Activated T-cell treated with anti-CD3 and anti-CD28 coated beads, Interleukin-2, amount 50 U/mL, for 72 hours (primary cell): ENCODE measurements around the gene NUDT8. TPM values are rescaled to one million over a fixed set of nuclear protein-coding genes. Genes with fewer than 3 reads are reported as not detected.
A peak's percentile ranks its signal among the peaks of the same experiment; 100 is the strongest.

Experiments used
- ATAC-seq, 2 donors: fragments of 150-1000 bp; cut with Tn5 transposase; replicated peaks in 1 of 2; 2 replicates each; pipeline ENCODE4 v1.10.0; 2021; ENCODE audit warnings: moderate library complexity in 2 of 2, mild to moderate bottlenecking in 1 of 2
- DNase-seq, 2 donors: peaks; one replicate each; pipeline ENCODE4 v3.0.0; 2021 to 2022; ENCODE audit warnings: mixed read lengths in 1 of 2
- H3K27ac Mint-ChIP-seq: one replicate; pipeline ENCODE4 v1.8.0; 2022; ENCODE audit warnings: mild to moderate bottlenecking, moderate library complexity, mixed read lengths
- H3K27me3 Mint-ChIP-seq: one replicate; pipeline ENCODE4 v1.8.0; 2022; ENCODE audit warnings: low read depth, mixed read lengths
- H3K36me3 Mint-ChIP-seq, 2 donors: one replicate each; pipeline ENCODE4 v1.8.0; 2022; ENCODE audit warnings: mixed read lengths in 2 of 2, mild to moderate bottlenecking in 1 of 2; ENCODE audit not compliant: insufficient read depth in 2 of 2
- H3K4me1 Mint-ChIP-seq: one replicate; pipeline ENCODE4 v1.8.0; 2022; ENCODE audit warnings: low read depth, mixed read lengths
- H3K4me3 Mint-ChIP-seq, 2 donors: one replicate each; pipeline ENCODE4 v1.8.0; 2022; ENCODE audit warnings: mild to moderate bottlenecking in 2 of 2, mixed read lengths in 2 of 2, moderate library complexity in 2 of 2
- H3K9me3 Mint-ChIP-seq, 2 donors: one replicate each; pipeline ENCODE4 v1.8.0; 2022; ENCODE audit warnings: mixed read lengths in 2 of 2
- total RNA-seq, 2 donors: library from RNA; stranded (reverse); gene quantifications; one replicate each; pipeline ENCODE4 v1.2.3, GENCODE V29; 2022

Gene NUDT8
- total RNA-seq, 2 donors from 2014 or later, result 19.6 to 24.6 TPM

DNA sequence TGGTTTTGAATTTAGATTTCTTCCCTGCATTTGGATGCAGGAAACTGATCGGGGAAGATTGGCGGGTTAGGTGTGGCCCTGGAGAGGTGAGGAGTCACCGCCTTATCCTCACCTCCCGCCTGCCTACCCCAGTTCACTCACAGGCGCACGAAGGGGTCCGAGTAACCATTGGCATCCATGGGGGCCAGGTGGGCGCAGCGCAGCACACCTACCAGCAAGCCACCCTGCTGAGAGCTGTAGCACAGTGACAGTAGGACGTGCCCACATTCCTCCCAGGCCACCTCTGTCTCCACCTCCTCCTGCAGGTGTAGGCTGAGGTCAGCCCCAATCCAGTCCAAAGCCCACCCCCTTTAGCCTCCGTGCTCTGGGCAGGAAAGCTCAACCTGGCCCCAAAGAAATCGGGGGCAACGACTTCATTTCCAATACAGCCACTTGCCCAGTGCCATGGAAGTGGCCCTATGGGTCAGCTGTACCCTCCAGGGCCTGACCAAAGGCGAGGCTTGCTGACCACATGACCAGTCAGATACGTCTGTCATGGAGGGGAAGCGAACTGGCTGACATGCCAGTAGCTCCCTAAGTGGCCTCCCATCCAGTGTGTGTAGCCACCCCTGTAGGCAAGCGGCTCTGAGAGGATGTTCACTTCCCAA lies 16.3 kb downstream of the NUDT8 start:
- peak overlapping the region; percentile 97 for H3K27ac Mint-ChIP-seq
- H3K36me3 Mint-ChIP-seq, result peaks cover under 1 to 13% of the 10 kb centered on the region in 2 donors
- H3K9me3 Mint-ChIP-seq, result no peaks in the 10 kb centered on the region
- no peak for ATAC-seq
- peaks cover 50% of the 10 kb centered on the region for H3K4me1 Mint-ChIP-seq
- DNase-seq, result no peak
- H3K4me3 Mint-ChIP-seq, result peak overlapping the region; percentile 81 to 86
- H3K27me3 Mint-ChIP-seq, result no peaks in the 10 kb centered on the region

DNA sequence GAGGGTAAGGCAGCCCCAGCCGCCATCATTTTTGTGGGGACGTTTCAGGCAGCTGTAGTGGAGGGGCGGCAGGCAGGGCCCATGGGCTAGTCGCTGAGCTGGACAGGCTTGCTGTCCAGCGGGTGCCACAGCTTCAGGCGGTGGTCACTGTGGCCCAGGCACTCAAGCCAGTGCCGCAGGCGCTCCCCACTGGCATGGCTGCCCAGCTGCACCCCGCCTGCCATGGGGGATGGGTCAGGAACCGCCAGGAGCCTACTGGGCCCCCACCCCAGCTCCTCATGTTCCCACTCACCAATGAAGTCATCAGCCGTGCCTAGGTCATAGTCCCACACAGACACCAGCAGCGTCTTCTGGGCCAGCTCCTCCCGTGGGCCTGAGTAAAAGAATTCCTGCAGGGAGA lies 17.0 kb downstream of the NUDT8 start:
- ATAC-seq (no peak), DNase-seq (no peak)
- Mint-ChIP-seq H3K4me3 (no peak overlapping the region), H3K9me3 (no peaks in the 10 kb centered on the region), H3K27ac (no peak overlapping the region), H3K36me3 (peaks cover 2 to 14% of the 10 kb centered on the region in 2 donors), H3K27me3 (no peaks in the 10 kb centered on the region), H3K4me1 (peaks cover 57% of the 10 kb centered on the region)

DNA sequence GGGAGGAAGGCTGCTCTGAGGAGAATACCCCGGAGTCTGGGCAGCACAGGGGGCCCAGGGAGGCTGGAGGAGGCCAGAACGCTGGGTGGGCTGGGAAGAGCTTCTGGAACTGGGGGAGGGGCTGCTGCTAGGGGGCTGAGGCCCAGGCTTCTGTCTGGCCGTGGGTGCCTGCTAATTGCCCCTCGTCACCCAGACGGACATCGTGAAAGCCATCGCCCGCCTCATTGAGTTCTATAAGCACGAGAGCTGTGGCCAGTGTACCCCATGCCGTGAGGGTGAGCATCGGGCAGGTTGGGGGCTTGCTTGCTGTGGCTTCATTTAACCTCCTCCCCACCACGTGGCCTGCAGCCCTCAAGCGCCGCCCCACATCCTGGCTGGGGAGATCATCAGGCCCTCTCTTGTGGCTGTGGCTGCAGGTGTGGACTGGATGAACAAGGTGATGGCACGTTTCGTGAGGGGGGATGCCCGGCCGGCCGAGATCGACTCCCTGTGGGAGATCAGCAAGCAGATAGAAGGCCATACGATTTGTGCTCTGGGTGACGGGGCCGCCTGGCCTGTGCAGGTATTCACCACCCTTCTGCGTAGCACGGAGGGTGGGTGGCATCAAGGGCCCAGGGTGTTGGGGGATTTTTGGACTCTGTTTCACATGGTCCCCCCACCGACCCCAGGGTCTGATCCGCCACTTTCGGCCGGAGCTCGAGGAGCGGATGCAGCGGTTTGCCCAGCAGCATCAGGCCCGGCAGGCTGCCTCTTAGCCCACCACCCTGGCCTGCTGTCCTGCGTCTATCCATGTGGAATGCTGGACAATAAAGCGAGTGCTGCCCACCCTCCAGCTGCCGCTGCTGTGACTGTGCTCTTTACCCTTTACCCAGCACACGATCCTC lies 17.8 kb downstream of the NUDT8 start:
- no peaks in the 10 kb centered on the region for H3K27me3 Mint-ChIP-seq
- peaks cover 61% of the 10 kb centered on the region for H3K4me1 Mint-ChIP-seq
- H3K4me3 Mint-ChIP-seq, result no peak overlapping the region
- no peak overlapping the region for H3K27ac Mint-ChIP-seq
- DNase-seq, result no peak
- peaks cover 3 to 14% of the 10 kb centered on the region in 2 donors for H3K36me3 Mint-ChIP-seq
- ATAC-seq, result no peak
- no peaks in the 10 kb centered on the region for H3K9me3 Mint-ChIP-seq

DNA sequence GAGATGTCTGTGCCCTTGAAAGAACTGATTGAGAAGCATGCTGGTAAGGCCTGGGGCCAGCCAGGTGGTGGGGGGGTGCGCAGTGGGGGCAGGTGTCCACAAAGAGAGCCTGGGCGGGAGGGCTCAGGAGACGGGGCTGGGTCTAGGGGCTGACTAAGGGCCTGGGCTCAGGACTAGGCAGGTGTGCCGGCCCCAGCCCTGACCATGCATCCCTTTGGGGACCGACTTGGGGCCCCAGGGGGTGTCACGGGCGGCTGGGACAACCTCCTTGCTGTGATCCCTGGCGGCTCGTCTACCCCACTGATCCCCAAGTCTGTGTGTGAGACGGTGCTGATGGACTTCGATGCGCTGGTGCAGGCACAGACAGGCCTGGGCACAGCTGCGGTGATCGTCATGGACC lies 18.6 kb downstream of the NUDT8 start:
- DNase-seq (no peak), ATAC-seq (no peak)
- Mint-ChIP-seq H3K27ac (no peak overlapping the region), H3K36me3 (peaks cover 3 to 14% of the 10 kb centered on the region in 2 donors), H3K27me3 (no peaks in the 10 kb centered on the region), H3K9me3 (no peaks in the 10 kb centered on the region), H3K4me3 (no peak overlapping the region), H3K4me1 (peaks cover 59% of the 10 kb centered on the region)

DNA sequence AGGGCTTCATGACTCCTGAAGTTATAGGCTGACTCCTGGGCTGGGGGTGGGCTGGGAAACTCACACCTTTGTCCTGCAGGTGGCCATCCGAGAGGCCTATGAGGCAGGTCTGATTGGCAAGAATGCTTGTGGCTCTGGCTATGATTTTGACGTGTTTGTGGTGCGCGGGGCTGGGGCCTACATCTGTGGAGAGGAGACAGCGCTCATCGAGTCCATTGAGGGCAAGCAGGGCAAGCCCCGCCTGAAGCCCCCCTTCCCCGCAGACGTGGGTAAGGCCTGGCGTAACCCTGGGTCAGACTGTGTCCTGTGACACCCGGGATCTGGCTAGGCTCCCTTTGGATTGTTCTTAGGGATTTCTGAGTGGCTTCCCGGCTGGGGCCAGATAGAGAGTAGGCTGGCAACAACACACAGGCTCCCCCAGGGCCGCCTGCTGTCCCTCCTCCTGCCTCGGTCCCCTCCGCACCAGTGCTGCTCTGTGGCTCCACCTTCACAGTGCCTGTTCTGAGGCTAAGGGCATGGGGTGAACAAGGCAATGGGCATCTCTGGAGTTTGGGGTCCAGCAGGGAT lies 19.4 kb downstream of the NUDT8 start:
- DNase-seq (no peak), ATAC-seq (no peak)
- Mint-ChIP-seq H3K27me3 (no peaks in the 10 kb centered on the region), H3K9me3 (no peaks in the 10 kb centered on the region), H3K27ac (no peak overlapping the region), H3K36me3 (peaks cover 3 to 14% of the 10 kb centered on the region in 2 donors), H3K4me1 (peaks cover 57% of the 10 kb centered on the region), H3K4me3 (no peak overlapping the region)

DNA sequence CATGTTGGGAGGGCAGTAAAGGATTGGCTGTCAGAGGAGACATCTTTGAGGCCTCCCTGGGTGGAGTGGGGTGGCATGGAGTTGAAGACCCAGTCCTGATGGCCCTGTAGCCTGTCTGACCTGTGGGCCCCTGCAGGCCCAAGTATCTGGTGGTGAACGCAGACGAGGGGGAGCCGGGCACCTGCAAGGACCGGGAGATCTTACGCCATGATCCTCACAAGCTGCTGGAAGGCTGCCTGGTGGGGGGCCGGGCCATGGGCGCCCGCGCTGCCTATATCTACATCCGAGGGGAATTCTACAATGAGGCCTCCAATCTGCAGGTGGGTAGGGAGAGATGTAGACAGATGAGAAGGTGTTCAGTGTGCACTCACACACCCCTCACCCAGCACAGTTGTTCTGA lies 20.4 kb downstream of the NUDT8 start:
- no peaks in the 10 kb centered on the region for H3K27me3 Mint-ChIP-seq
- H3K9me3 Mint-ChIP-seq, result no peaks in the 10 kb centered on the region
- no peak overlapping the region for H3K27ac Mint-ChIP-seq
- H3K4me1 Mint-ChIP-seq, result peaks cover 46% of the 10 kb centered on the region
- peaks cover 3 to 14% of the 10 kb centered on the region in 2 donors for H3K36me3 Mint-ChIP-seq
- ATAC-seq, result no peak
- no peak overlapping the region for H3K4me3 Mint-ChIP-seq
- no peak for DNase-seq

DNA sequence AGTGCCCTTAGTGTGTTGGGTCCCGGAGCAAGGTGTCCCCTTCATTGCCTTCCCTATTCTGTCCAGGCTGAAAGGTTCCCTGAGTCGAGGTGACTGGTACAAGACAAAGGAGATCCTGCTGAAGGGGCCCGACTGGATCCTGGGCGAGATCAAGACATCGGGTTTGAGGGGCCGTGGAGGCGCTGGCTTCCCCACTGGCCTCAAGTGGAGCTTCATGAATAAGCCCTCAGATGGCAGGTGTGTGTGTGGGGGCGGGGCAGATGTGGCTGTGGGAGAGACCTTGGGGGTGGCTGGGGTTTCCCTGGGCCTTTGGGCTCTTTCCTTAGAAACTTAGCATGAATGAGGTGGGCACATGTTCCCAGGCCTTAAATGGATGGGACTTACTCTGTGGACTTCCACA lies 21.3 kb downstream of the NUDT8 start:
- Mint-ChIP-seq H3K9me3 (no peaks in the 10 kb centered on the region), H3K4me1 (peaks cover 38% of the 10 kb centered on the region), H3K27me3 (no peaks in the 10 kb centered on the region), H3K36me3 (peaks cover 3 to 13% of the 10 kb centered on the region in 2 donors), H3K4me3 (peak overlapping the region; percentile 36 to 93), H3K27ac (no peak overlapping the region)
- DNase-seq (no peak), ATAC-seq (no peak)

DNA sequence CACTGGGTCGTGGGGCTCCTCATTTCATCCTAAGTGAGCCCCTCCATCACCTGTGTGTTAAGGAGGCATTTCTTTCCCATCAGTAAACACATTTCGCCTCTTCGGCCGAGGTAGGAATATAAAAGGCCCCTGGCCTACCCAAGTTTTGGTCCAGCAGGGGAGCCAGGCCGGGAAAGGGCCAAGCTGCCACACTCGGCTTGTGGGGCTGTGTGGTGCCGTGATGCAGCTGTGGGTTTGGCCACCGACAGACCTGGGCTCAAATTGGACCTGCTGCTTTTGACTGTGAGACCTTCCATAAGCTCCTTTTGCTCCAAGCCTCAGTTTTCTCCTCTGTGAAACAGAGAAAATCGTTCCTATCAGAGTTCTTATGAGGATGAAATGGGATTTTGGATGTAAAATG lies 22.2 kb downstream of the NUDT8 start:
- peaks cover 3 to 13% of the 10 kb centered on the region in 2 donors for H3K36me3 Mint-ChIP-seq
- peaks cover 7% of the 10 kb centered on the region for H3K27me3 Mint-ChIP-seq
- H3K9me3 Mint-ChIP-seq, result no peaks in the 10 kb centered on the region
- ATAC-seq (no peak), DNase-seq (no peak)
- H3K27ac Mint-ChIP-seq, result peak overlapping the region; percentile 77
- peak overlapping the region; percentile 88 to 93 for H3K4me3 Mint-ChIP-seq
- peaks cover 31% of the 10 kb centered on the region for H3K4me1 Mint-ChIP-seq

DNA sequence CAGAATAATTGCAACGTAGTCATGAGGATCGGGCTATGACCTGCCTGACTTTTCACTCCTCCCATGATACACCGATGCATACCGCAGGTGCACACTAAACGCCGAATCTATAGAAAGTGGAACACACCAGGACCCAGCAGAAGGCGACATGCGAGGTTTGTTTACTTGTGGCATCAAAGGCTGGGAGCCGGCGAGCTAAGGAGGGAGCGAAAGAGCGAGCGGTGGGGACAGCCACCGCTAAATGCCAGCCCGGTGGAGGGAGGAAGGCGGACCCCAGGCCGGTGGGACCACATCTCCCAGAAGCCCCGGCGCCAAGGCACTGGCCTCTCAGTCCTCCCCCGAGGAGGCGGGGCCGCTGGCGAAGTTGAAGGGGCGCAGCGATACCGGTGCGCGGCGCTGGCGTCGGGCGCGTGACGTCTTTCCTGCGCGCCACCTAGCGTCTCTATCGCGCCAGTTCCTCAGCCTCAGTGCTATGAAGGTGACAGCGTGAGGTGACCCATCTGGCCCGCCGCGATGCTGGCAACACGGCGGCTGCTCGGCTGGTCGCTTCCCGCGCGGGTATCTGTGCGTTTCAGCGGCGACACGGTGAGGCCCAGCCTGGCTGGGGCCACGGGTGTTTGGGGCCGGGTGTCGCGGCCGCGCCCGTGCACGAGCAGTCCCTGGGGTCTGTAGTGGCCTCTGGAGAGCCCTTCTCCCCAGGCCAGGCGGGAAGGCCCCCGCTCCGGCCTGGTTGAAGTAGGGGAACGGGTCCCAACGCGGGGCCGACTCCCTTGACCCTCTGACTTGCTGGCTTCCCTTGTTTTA lies 23.0 kb downstream of the NUDT8 start, which contains the start of gene NDUFV1:
Gene NDUFV1, plus strand, starts transcription at position 445 of the 804 bp plus-strand sequence. Its CDS starts 69 bp downstream, at position 514.
- H3K27ac Mint-ChIP-seq, result peak within 1 kb of the TSS; percentile 77
- peaks cover 3 to 13% of the 10 kb centered on the region in 2 donors for H3K36me3 Mint-ChIP-seq
- H3K27me3 Mint-ChIP-seq, result peaks cover 11% of the 10 kb centered on the region
- DNase-seq, result peak; percentile 98
- peaks cover 29% of the 10 kb centered on the region for H3K4me1 Mint-ChIP-seq
- no peaks in the 10 kb centered on the region for H3K9me3 Mint-ChIP-seq
- peak within 1 kb of the TSS; percentile 88 to 93 for H3K4me3 Mint-ChIP-seq
- peak; percentile 99 to 100 for ATAC-seq

DNA sequence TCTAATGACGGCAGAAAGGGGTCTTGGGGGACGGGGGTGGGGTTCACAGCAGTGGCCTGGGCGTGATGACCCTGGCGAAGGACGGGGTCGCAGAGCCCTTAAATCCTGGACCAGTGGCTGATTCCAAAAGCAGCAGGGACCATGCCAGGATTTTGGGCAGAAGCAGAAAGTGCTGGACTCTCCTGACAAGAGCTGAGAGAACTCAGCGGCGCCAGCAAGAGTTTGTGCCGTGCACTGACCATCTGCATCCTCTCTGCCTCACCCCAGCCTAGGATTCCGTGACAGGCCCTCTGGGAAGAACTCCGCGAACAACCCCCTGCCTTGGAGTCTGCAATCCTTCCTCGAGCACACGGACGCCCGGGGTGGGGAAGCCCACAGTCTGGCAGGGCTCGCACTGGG lies 23.6 kb downstream of the NUDT8 start:
- no peak for DNase-seq
- Mint-ChIP-seq H3K4me3 (peak overlapping the region; percentile 88 to 93), H3K9me3 (no peaks in the 10 kb centered on the region), H3K4me1 (peaks cover 29% of the 10 kb centered on the region), H3K27ac (no peak overlapping the region), H3K36me3 (peaks cover 3 to 13% of the 10 kb centered on the region in 2 donors), H3K27me3 (peaks cover 16% of the 10 kb centered on the region)
- no peak for ATAC-seq

DNA sequence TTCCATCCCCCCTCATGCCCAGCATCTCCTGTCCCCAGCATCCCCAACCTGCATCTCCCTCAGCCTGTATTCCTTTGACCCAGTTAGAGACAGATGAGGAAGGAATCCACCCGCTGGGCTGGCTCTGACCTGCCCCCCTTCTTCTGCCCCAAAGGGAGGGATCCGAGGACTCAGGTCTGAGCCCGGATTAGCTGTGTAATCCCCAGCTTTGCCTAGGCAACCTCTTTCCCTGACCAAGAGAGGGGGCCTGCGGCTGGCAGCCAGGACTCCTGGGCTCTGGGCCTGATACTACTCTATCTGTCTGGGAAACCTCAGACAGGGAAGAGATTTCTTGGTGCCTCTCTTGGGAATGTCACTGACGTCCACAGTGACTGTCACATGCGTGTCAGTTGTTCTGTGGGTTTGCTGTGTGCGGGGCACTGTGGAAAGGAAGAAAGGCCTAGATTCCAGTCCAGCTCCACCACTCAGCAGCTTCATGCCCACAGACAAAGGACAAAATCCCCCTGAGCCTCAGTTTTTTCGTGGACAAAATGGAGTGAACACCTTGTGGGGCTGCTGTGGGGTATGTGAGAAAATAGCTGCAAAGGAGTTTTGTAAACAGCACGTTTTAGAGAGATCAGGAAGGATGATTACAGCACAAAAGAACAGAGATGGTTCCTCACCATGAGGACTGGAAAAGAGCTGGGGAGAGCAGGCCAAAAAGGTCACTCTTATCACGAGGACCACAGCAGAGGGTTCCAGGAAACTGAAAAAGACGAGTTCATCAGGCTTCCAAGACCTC lies 24.3 kb downstream of the NUDT8 start:
- no peaks in the 10 kb centered on the region for H3K9me3 Mint-ChIP-seq
- DNase-seq (no peak), ATAC-seq (no peak)
- H3K4me3 Mint-ChIP-seq, result peak overlapping the region; percentile 69 to 93
- H3K36me3 Mint-ChIP-seq, result peaks cover 3 to 10% of the 10 kb centered on the region in 2 donors
- H3K27ac Mint-ChIP-seq, result peak overlapping the region; percentile 55
- H3K4me1 Mint-ChIP-seq, result peaks cover 34% of the 10 kb centered on the region
- H3K27me3 Mint-ChIP-seq, result peaks cover 23% of the 10 kb centered on the region

DNA sequence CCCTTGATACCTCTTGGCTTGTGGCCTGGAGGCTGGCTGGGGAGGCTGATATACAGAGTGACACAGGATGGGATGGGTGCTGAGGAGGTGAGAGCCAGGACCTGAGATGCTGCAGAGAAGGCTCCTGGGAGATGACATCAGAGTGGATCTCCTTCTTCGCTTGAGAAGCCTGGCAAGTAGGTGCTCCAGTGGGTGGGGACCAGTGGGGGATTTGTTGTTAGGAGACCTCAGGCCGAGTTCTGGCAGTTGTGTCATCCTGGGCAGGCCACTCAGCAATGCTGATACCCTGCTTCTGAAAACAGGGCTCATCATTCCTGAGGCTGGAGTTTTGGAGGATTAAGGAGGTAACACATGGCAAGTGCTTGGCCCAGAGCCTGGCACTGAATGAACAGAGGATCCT lies 24.9 kb downstream of the NUDT8 start:
- Mint-ChIP-seq H3K4me3 (no peak overlapping the region), H3K9me3 (no peaks in the 10 kb centered on the region), H3K4me1 (peaks cover 39% of the 10 kb centered on the region), H3K36me3 (peaks cover 3 to 10% of the 10 kb centered on the region in 2 donors), H3K27me3 (peaks cover 29% of the 10 kb centered on the region), H3K27ac (no peak overlapping the region)
- ATAC-seq, result no peak
- no peak for DNase-seq
